GM18511 (cell line): ENCODE data around the gene CCL17.

ENCODE experiments used
- ATAC-seq: cut with Tn5 transposase; IDR thresholded peaks from one replicate; pipeline ENCODE4 v1.9.1; 2021; ENCODE audit warnings: mild to moderate bottlenecking, moderate library complexity; ENCODE audit not compliant: unreplicated experiment

CCL17 gene

GRCh38 chr16:57377080-57377841, 27.3 kb upstream of the CCL17 start:
- ATAC-seq, result peak; percentile 85

GRCh38 chr16:57379579-57379978, 25.0 kb upstream of the CCL17 start:
- no peak for ATAC-seq

- ATAC-seq, result no peak
Measured at GRCh38 chr16:57380671-57381462, 23.7 kb upstream of the CCL17 start.

- no peak for ATAC-seq
Measured at GRCh38 chr16:57381791-57382534, 22.6 kb upstream of the CCL17 start.

GRCh38 chr16:57382535-57383275, 21.9 kb upstream of the CCL17 start:
- no peak for ATAC-seq

GRCh38 chr16:57383276-57384247, 21.0 kb upstream of the CCL17 start:
- no peak for ATAC-seq

GRCh38 chr16:57384248-57385070, 20.1 kb upstream of the CCL17 start:
- ATAC-seq, result no peak

GRCh38 chr16:57385083-57385482, 19.5 kb upstream of the CCL17 start:
- ATAC-seq, result no peak

- no peak for ATAC-seq
Measured at GRCh38 chr16:57386381-57386951, 18.1 kb upstream of the CCL17 start.

- ATAC-seq, result no peak
Measured at GRCh38 chr16:57387598-57388354, 16.8 kb upstream of the CCL17 start.

- no peak for ATAC-seq
Measured at GRCh38 chr16:57388359-57389086, 16.0 kb upstream of the CCL17 start.

GRCh38 chr16:57389087-57389468, 15.5 kb upstream of the CCL17 start:
- ATAC-seq, result no peak

GRCh38 chr16:57390636-57391295, 13.8 kb upstream of the CCL17 start:
- ATAC-seq, result no peak

- ATAC-seq, result no peak
Measured at GRCh38 chr16:57391300-57391699, 13.3 kb upstream of the CCL17 start.

- no peak for ATAC-seq
Measured at GRCh38 chr16:57391708-57392107, 12.9 kb upstream of the CCL17 start.

- ATAC-seq, result no peak
Measured at GRCh38 chr16:57392694-57393093, 11.9 kb upstream of the CCL17 start.

GRCh38 chr16:57394444-57394843, 10.1 kb upstream of the CCL17 start:
- no peak for ATAC-seq
